B cell (primary cell): ENCODE results near the gene CTSG. TPM values are rescaled to one million over a fixed set of nuclear protein-coding genes. Genes with fewer than 3 reads are reported as not detected.

ENCODE experiments used
- ATAC-seq: fragments of 200-7000 bp; cut with Tn5 transposase; one replicate; pipeline ENCODE4 v1.10.0; 2021; ENCODE audit warnings: low read depth, mild to moderate bottlenecking, moderate number of reproducible peaks, moderate library complexity
- CTCF ChIA-PET: fragments of 350-600 bp; sonication (Branson Sonifier 250); formaldehyde crosslinking; loops from one replicate; lab custom pipeline; 2021; ENCODE audit warnings: antibody characterized with exemption, inconsistent platforms; lab: Charles Lee
- POLR2A ChIA-PET: fragments of 350-600 bp; sonication (Branson Sonifier 250); formaldehyde crosslinking; loops from one replicate; lab custom pipeline; 2021; ENCODE audit warnings: antibody characterized with exemption; lab: Charles Lee
- DNase-seq: peaks from one replicate; pipeline ENCODE4 v3.0.0; 2013
- H2AFZ ChIP-seq: 2 replicates; pipeline ENCODE4 v1.6.1; 2012; ENCODE audit warnings: mild to moderate bottlenecking, low read depth, low read length; ENCODE audit not compliant: insufficient read depth, poor library complexity, severe bottlenecking
- H3K27ac ChIP-seq, 2 donors: 1 replicate in 1 of 2; 2 replicates in 1 of 2; pipeline ENCODE4 v1.5.1; 2012 to 2013; ENCODE audit warnings: low read length in 2 of 2, mild to moderate bottlenecking in 2 of 2, moderate library complexity in 1 of 2
- H3K27me3 ChIP-seq, 4 experiments: fragments of 200-600 bp in 1 of 4; sonication (generic) in 1 of 4; replicated peaks in 1 of 4; 1 replicate in 2 of 4; 2 replicates in 2 of 4; pipeline versions ENCODE4 v1.6.1 to v1.7.0; 2013 to 2016; ENCODE audit warnings: low read length in 3 of 4, mild to moderate bottlenecking in 2 of 4, mixed read lengths in 1 of 4, moderate library complexity in 1 of 4; ENCODE audit not compliant: insufficient read depth in 4 of 4, control insufficient read depth in 3 of 4; ENCODE audit errors: control extremely low read depth in 1 of 4
- H3K36me3 ChIP-seq, 2 experiments: replicated peaks in 1 of 2; 1 replicate in 1 of 2; 2 replicates in 1 of 2; pipeline versions ENCODE4 v1.6.1 to v1.7.1; 2013; ENCODE audit warnings: low read length in 1 of 2; ENCODE audit not compliant: insufficient read depth in 2 of 2, control insufficient read depth in 1 of 2; ENCODE audit errors: control extremely low read depth in 1 of 2, extremely low read depth in 1 of 2
- H3K4me1 ChIP-seq, 2 donors: fragments of 200-600 bp in 1 of 2; sonication (generic) in 1 of 2; 1 replicate in 1 of 2; 2 replicates in 1 of 2; pipeline versions ENCODE4 v1.5.1 to v1.6.1; 2013 to 2017; ENCODE audit warnings: low read length in 2 of 2; ENCODE audit not compliant: control insufficient read depth in 2 of 2, insufficient read depth in 2 of 2
- H3K4me2 ChIP-seq: replicated peaks from 2 replicates; pipeline ENCODE3; 2012; ENCODE audit warnings: mild to moderate bottlenecking, low read depth, low read length; ENCODE audit not compliant: poor library complexity, severe bottlenecking
- H3K4me3 ChIP-seq, 5 experiments: fragments of 200-600 bp in 1 of 5; sonication (generic) in 1 of 5; 1 replicate in 3 of 5; 2 replicates in 2 of 5; pipeline versions ENCODE4 v1.5.1 to v1.7.0; 2011 to 2016; ENCODE audit warnings: low read length in 4 of 5, mild to moderate bottlenecking in 4 of 5, low read depth in 2 of 5, control low read depth in 1 of 5, moderate library complexity in 1 of 5; ENCODE audit not compliant: insufficient read depth in 1 of 5; ENCODE audit errors: control extremely low read depth in 1 of 5, extremely low read depth in 1 of 5
- H3K79me2 ChIP-seq: fragments of 200-600 bp; sonication (generic); one replicate; pipeline ENCODE4 v1.6.0; 2016; ENCODE audit warnings: low read length; ENCODE audit not compliant: control insufficient read depth, insufficient read depth
- H3K9ac ChIP-seq: fragments of 200-600 bp; sonication (generic); 2 replicates; pipeline ENCODE4 v1.6.1; 2017; ENCODE audit warnings: mild to moderate bottlenecking, low read length, moderate library complexity
- H3K9me3 ChIP-seq, 3 donors: one replicate each; pipeline versions ENCODE4 v1.6.1 to v1.7.1; 2013; ENCODE audit warnings: low read length in 2 of 3; ENCODE audit not compliant: control insufficient read depth in 2 of 3, insufficient read depth in 1 of 3; ENCODE audit errors: control extremely low read depth in 1 of 3
- H4K20me1 ChIP-seq: 2 replicates; pipeline ENCODE4 v1.6.0; 2012; ENCODE audit warnings: mild to moderate bottlenecking, low read length; ENCODE audit not compliant: insufficient read depth, control insufficient read depth, poor library complexity, severe bottlenecking
- H3K27ac Mint-ChIP-seq: one replicate; pipeline ENCODE4 v1.8.0; 2021; ENCODE audit warnings: mixed read lengths
- H3K27me3 Mint-ChIP-seq: one replicate; pipeline ENCODE4 v1.8.0; 2021; ENCODE audit warnings: mixed read lengths
- H3K4me1 Mint-ChIP-seq: one replicate; pipeline ENCODE4 v1.8.0; 2021; ENCODE audit warnings: mixed read lengths
- H3K4me3 Mint-ChIP-seq: one replicate; pipeline ENCODE4 v1.8.0; 2021; ENCODE audit warnings: mixed read lengths
- H3K9me3 Mint-ChIP-seq: one replicate; pipeline ENCODE4 v1.8.0; 2022; ENCODE audit warnings: mixed read lengths; ENCODE audit not compliant: insufficient read depth
- EZH2 ChIP-seq: IDR thresholded peaks from 2 replicates; pipeline ENCODE4 v1.6.1; 2012; ENCODE audit warnings: borderline replicate concordance, low read depth, mild to moderate bottlenecking, moderate library complexity, low read length; ENCODE audit not compliant: insufficient read depth, poor library complexity, severe bottlenecking
- WGBS: methylation state at CpG from one replicate; pipeline ENCODE4 v1.1.5; 2013; ENCODE audit warnings: missing lambda C conversion rate; ENCODE audit not compliant: insufficient coverage; 5-methylcytosine and 5-hydroxymethylcytosine counted together
- intact Hi-C: fragments of 100-400 bp; cut with micrococcal nuclease; formaldehyde crosslinking; loops from one replicate; pipeline ENCODE4 v1.10.0; 2022
- polyA plus RNA-seq: library from polyadenylated mRNA; depleted of rRNA; stranded (reverse); fragments of >200 nt; gene quantifications from 2 replicates; pipeline ENCODE4 v1.2.3, GENCODE V29; 2012
- total RNA-seq, 2 donors: library from RNA; stranded (reverse); fragments of 120-200 nt in 1 of 2; gene quantifications; 1 replicate in 1 of 2; 2 replicates in 1 of 2; pipeline versions ENCODE4 v1.2.3 to v1.2.4, GENCODE V29; 2013 to 2022
- TF ChIP-seq, protein P1 (sequence below): fragments of 200-600 bp; IDR thresholded peaks from one replicate; pipeline ENCODE4 v1.8.0; 2022; ENCODE audit warnings: antibody characterized with exemption, mild to moderate bottlenecking

The CTSG gene
- total and polyA plus RNA-seq, 2 donors (not counting 1 experiment from before 2014, with no cell fraction given), result not detected

DNA sequence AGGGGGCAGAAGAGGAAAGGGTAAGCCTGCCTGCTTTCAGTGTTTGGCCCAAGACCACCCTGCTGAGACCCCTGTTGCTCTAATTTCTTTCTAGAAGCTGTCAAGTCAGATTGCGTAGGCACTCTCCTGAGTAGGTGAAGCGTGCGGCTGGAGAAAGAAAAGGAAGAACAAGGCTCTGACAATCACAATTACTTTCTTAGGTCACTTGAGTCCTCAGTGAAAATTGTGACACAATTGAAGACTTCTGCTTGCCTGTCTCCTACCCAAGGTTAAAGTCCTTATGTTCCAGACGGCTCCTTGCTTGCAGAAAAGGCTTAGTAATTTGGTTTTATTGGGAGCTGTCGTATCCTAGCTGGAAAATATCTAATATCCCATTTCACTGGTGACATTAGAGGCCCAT is 721 bp upstream of the CTSG start:
- H3K4me1 ChIP-seq, result no peaks in the 10 kb centered on the region
- H3K79me2 ChIP-seq, result no peaks in the 10 kb centered on the region
- peaks cover 23% of the 10 kb centered on the region for H3K27me3 Mint-ChIP-seq
- H3K9me3 ChIP-seq, result no peaks in the 10 kb centered on the region
- no peak overlapping the region for H3K4me3 ChIP-seq
- H3K36me3 ChIP-seq, result no peaks in the 10 kb centered on the region
- H3K9ac ChIP-seq, result no peak overlapping the region
- no peaks in the 10 kb centered on the region for H3K9me3 Mint-ChIP-seq
- no peaks in the 10 kb centered on the region for H4K20me1 ChIP-seq
- DNase-seq (no peak), ATAC-seq (no peak)
- no CpG with 5 or more reads among the region's 5 CpGs for WGBS
- intact Hi-C loops, result no loop called here
- no peak overlapping the region for H3K4me2 ChIP-seq
- TF ChIP-seq, protein P1, sequence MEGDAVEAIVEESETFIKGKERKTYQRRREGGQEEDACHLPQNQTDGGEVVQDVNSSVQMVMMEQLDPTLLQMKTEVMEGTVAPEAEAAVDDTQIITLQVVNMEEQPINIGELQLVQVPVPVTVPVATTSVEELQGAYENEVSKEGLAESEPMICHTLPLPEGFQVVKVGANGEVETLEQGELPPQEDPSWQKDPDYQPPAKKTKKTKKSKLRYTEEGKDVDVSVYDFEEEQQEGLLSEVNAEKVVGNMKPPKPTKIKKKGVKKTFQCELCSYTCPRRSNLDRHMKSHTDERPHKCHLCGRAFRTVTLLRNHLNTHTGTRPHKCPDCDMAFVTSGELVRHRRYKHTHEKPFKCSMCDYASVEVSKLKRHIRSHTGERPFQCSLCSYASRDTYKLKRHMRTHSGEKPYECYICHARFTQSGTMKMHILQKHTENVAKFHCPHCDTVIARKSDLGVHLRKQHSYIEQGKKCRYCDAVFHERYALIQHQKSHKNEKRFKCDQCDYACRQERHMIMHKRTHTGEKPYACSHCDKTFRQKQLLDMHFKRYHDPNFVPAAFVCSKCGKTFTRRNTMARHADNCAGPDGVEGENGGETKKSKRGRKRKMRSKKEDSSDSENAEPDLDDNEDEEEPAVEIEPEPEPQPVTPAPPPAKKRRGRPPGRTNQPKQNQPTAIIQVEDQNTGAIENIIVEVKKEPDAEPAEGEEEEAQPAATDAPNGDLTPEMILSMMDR, result no peak
- TF ChIP-seq EZH2, result no peak
- POLR2A ChIA-PET, result no interaction called here
- H3K4me3 Mint-ChIP-seq, result no peak overlapping the region
- H2AFZ ChIP-seq, result no peak overlapping the region
- peaks cover 0 to 4% (median 0%) of the 10 kb centered on the region in 4 experiments for H3K27me3 ChIP-seq
- no peaks in the 10 kb centered on the region for H3K4me1 Mint-ChIP-seq
- no peak overlapping the region for H3K27ac Mint-ChIP-seq
- no peak overlapping the region for H3K27ac ChIP-seq
- CTCF ChIA-PET, result no interaction called here

DNA sequence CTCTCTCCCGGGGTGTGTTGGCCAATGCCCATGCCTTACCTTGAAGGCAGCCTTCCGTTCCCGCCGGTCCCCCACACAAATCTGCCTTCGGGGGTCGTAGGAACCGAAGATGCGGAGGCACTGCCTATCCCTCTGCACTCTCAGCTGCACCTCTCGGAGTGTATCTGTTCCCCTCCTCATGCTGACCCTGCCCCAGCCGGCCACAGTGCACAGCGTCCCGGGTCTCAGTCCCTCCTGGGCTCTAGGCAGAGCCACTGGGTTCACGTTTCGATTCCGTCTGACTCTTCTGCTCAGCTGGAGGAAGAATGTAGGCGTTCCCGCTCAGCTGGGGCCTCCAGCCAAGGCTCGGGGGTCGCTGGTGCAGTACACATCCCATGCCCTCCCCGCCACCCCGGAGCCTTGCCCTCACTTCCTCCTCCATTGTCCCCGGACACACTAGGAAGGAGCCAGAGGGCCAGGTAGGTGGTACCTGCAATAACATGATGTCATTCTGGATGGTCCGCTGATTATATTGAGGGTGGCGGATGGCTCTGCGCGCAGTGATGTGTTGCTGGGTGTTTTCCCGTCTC is 1.8 kb downstream of the CTSG start:
- no peak for TF ChIP-seq EZH2
- TF ChIP-seq, protein P1, result no peak
- no peak overlapping the region for H3K4me2 ChIP-seq
- WGBS, result 92% methylated on average over 27 of the region's 27 CpGs

More for the DNA sequence above, 1.8 kb downstream of the CTSG start:
- Mint-ChIP-seq H3K27me3 (peaks cover 35% of the 10 kb centered on the region), H3K9me3 (no peaks in the 10 kb centered on the region), H3K4me3 (no peak overlapping the region), H3K27ac (no peak overlapping the region), H3K4me1 (no peaks in the 10 kb centered on the region)
- no peak overlapping the region for H2AFZ ChIP-seq
- DNase-seq, result no peak
- no peaks in the 10 kb centered on the region for H3K4me1 ChIP-seq
- no peak overlapping the region for H3K27ac ChIP-seq
- CTCF ChIA-PET, result no interaction called here
- intact Hi-C loops, result no loop called here
- no peaks in the 10 kb centered on the region for H4K20me1 ChIP-seq
- no peak for ATAC-seq
- no peaks in the 10 kb centered on the region for H3K36me3 ChIP-seq
- no peak overlapping the region for H3K4me3 ChIP-seq
- H3K9ac ChIP-seq, result no peak overlapping the region
- H3K27me3 ChIP-seq, result peaks cover 0 to 3% (median 1%) of the 10 kb centered on the region in 4 experiments
- no peaks in the 10 kb centered on the region for H3K79me2 ChIP-seq
- POLR2A ChIA-PET, result no interaction called here
- H3K9me3 ChIP-seq, result no peaks in the 10 kb centered on the region
